GM23338 (cell line): Measurements from ENCODE around the gene BRDT.

Experiments used
- CTCF ChIP-seq, 2 experiments: fragments of 200-600 bp in 1 of 2; sonication (generic) in 1 of 2; conservative IDR thresholded peaks; 2 replicates each; pipeline versions ENCODE4 v1.5.1 to v1.6.1; 2016 to 2017; ENCODE audit warnings: antibody characterized with exemption in 2 of 2, low read depth in 2 of 2, mild to moderate bottlenecking in 2 of 2, moderate library complexity in 1 of 2
- POLR2AphosphoS5 ChIP-seq: IDR thresholded peaks from 2 replicates; pipeline ENCODE4 v1.6.1; 2016; ENCODE audit warnings: antibody characterized with exemption, low read depth

GRCh38 chr1:91937613-91938012 is 11.6 kb upstream of the BRDT start:
- TF ChIP-seq CTCF (conservative IDR thresholded peaks at IDR 0.05; ENCODE audit: low read depth in 2 of 2): no peak
- no peak for TF ChIP-seq POLR2AphosphoS5
